NB4 (cell line): Measurements from ENCODE around the gene SRGN.

ENCODE experiments used
- DNase-seq: peaks from one replicate; pipeline ENCODE4 v3.0.0; 2010; ENCODE audit warnings: low read depth
- H3K4me3 ChIP-seq: one replicate; pipeline ENCODE4 v1.5.1; 2011; ENCODE audit warnings: mild to moderate bottlenecking, low read depth, low read length, moderate library complexity
- CTCF ChIP-seq: IDR thresholded peaks from one replicate; pipeline ENCODE4 v1.5.1; 2012; ENCODE audit warnings: low read depth, low read length
- MAX ChIP-seq: IDR thresholded peaks from 2 replicates; pipeline ENCODE4 v1.6.1; 2011; ENCODE audit warnings: low read depth, low read length
- MYC ChIP-seq: IDR thresholded peaks from 2 replicates; pipeline ENCODE4 v1.6.1; 2011; ENCODE audit warnings: low read depth, low read length
- POLR2A ChIP-seq: IDR thresholded peaks from 2 replicates; pipeline ENCODE4 v1.6.1; 2011; ENCODE audit warnings: mild to moderate bottlenecking; ENCODE audit not compliant: insufficient read length; ENCODE audit errors: extremely low read depth

Gene SRGN

DNA sequence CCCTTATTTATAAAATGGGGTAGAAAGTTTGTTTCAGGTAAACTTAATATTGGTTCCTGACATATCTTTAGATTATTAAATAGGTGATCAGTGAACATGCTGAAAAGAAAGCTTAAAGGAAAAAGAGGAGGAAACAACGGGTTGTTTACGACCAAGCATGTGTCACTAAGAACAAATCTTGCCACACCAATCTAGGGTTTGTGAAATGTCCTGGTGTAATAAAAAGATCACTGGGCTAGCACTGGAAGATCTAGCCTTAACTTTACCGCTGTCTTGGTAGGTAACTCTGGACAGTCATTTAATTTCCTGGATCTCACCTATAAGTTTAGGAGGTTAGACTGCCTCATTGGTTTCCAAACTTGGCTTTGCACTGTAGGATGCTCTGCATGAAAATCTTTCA is 55.1 kb downstream of the SRGN start:
- DNase-seq = peak; percentile 28
- H3K4me3 ChIP-seq = no peak overlapping the region
- TF ChIP-seq CTCF = no peak
- TF ChIP-seq MAX = no peak
- TF ChIP-seq MYC = no peak
- no peak for TF ChIP-seq POLR2A

- no peak for TF ChIP-seq MYC
- TF ChIP-seq MAX = no peak
- DNase-seq = no peak
Observed at GRCh38 chr10:69145329-69145728, 57.4 kb downstream of the SRGN start.

DNA sequence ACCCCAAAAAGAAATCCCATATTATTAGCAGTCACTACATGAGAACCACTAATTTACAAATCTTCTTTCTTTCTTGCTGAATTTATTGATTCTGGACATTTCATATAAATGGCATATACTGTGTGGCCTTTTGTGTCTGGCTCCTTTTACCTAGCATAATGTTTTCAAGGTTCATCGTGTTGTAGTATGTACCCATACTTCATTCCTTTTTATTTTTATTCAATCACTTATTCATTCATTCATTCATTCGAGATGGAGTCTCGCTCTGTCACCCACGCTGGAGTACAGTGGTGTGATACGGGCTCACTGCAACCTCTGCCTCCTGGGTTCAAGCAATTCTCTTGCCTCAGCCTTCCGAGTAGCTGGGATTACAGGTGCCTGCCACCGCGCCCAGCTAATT is 58.0 kb downstream of the SRGN start:
- TF ChIP-seq MYC (no peak), CTCF (no peak)
- DNase-seq = no peak
- H3K4me3 ChIP-seq = no peak overlapping the region

More at GRCh38 chr10:69145329-69145728, 57.4 kb downstream of the SRGN start:
- no peak overlapping the region for H3K4me3 ChIP-seq

- no peak overlapping the region for H3K4me3 ChIP-seq
- TF ChIP-seq MYC (no peak), CTCF (no peak), MAX (no peak), POLR2A (no peak)
- peak; percentile 20 for DNase-seq
Observed at GRCh38 chr10:69146759-69147158, 58.9 kb downstream of the SRGN start.

GRCh38 chr10:69151984-69152383 is 64.1 kb downstream of the SRGN start:
- no peak for DNase-seq
- TF ChIP-seq POLR2A (no peak), MAX (no peak), MYC (no peak), CTCF (no peak)
- H3K4me3 ChIP-seq = no peak overlapping the region

DNA sequence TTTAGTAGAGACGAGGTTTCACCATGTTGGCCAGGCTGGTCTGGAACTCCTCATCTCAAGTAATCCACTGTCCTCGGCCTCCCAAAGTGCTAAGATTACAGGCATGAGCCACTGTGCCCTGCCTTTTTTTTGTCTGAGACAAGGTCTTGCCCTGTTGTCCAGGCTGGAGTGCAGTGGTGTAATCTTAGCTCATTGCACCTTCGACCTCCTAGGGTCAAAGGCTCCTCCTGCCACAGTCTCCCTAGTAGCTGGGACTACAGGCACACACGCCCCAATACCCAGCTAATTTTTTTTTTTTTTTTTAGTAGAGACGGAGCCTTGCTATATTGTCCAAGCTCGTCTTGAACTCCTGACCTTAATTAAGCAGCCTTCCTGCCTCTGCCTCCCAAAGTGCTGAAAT is 65.3 kb downstream of the SRGN start:
- H3K4me3 ChIP-seq = no peak overlapping the region
- no peak for DNase-seq
- no peak for TF ChIP-seq MAX
- no peak for TF ChIP-seq MYC
- no peak for TF ChIP-seq CTCF
- TF ChIP-seq POLR2A = no peak
